Measurements from ENCODE around the gene WNT7A.

The WNT7A gene

GRCh38 chr3:13884851-13885703, 5.2 kb upstream of the WNT7A start:
- no peak overlapping the region for H3K4me3 ChIP-seq (replicated peaks; ENCODE audit: low read depth, low read length)
- TF ChIP-seq CTCF (IDR thresholded peaks at IDR 0.05; ENCODE audit: low read length, missing control alignments), result peak; percentile 45
- peak; percentile 7 for DNase-seq (ENCODE audit: low read depth)

GRCh38 chr3:13883681-13884080, 3.8 kb upstream of the WNT7A start:
- TF ChIP-seq CTCF (IDR thresholded peaks at IDR 0.05; ENCODE audit: low read length, missing control alignments), result no peak
- H3K4me3 ChIP-seq (replicated peaks; ENCODE audit: low read depth, low read length), result no peak overlapping the region
- no peak for DNase-seq (ENCODE audit: low read depth)

GRCh38 chr3:13882876-13883275, 3.0 kb upstream of the WNT7A start:
- H3K4me3 ChIP-seq (replicated peaks; ENCODE audit: low read depth, low read length), result no peak overlapping the region
- no peak for TF ChIP-seq CTCF (IDR thresholded peaks at IDR 0.05; ENCODE audit: low read length, missing control alignments)
- DNase-seq (ENCODE audit: low read depth), result no peak

GRCh38 chr3:13881536-13882410, 1.9 kb upstream of the WNT7A start:
- DNase-seq (ENCODE audit: low read depth), result no peak
- no peak overlapping the region for H3K4me3 ChIP-seq (replicated peaks; ENCODE audit: low read depth, low read length)
- no peak for TF ChIP-seq CTCF (IDR thresholded peaks at IDR 0.05; ENCODE audit: low read length, missing control alignments)

- H3K4me3 ChIP-seq (replicated peaks; ENCODE audit: low read depth, low read length), result no peak overlapping the region
- DNase-seq (ENCODE audit: low read depth), result no peak
- no peak for TF ChIP-seq CTCF (IDR thresholded peaks at IDR 0.05; ENCODE audit: low read length, missing control alignments)
Observed at GRCh38 chr3:13880811-13881156, 913 bp upstream of the WNT7A start.

- TF ChIP-seq CTCF (IDR thresholded peaks at IDR 0.05; ENCODE audit: low read length, missing control alignments), result no peak
- DNase-seq (ENCODE audit: low read depth), result no peak
Observed at GRCh38 chr3:13879102-13879945, 547 bp downstream of the WNT7A start.

More at GRCh38 chr3:13879102-13879945, 547 bp downstream of the WNT7A start:
- H3K4me3 ChIP-seq (replicated peaks; ENCODE audit: low read depth, low read length), result no peak overlapping the region
